Stomach smooth muscle (tissue), 2 donors: Measurements from ENCODE around the gene AKAP6.

Experiments
- H3K27ac ChIP-seq: one replicate; pipeline ENCODE4 v1.7.0; 2013; ENCODE audit warnings: mild to moderate bottlenecking, low read length, inconsistent platforms
- H3K27me3 ChIP-seq, 2 donors: one replicate each; pipeline ENCODE4 v1.7.0; 2013; ENCODE audit warnings: low read length in 2 of 2; ENCODE audit not compliant: insufficient read depth in 2 of 2, control insufficient read depth in 1 of 2
- H3K36me3 ChIP-seq, 2 donors: one replicate each; pipeline ENCODE4 v1.7.0; 2013; ENCODE audit warnings: low read length in 2 of 2; ENCODE audit not compliant: control insufficient read depth in 2 of 2, insufficient read depth in 2 of 2
- H3K4me1 ChIP-seq: one replicate; pipeline ENCODE4 v1.7.0; 2013; ENCODE audit warnings: low read length; ENCODE audit not compliant: control insufficient read depth, insufficient read depth
- H3K4me3 ChIP-seq, 2 donors: one replicate each; pipeline ENCODE4 v1.7.0; 2013; ENCODE audit warnings: low read length in 2 of 2
- H3K9ac ChIP-seq, 2 donors: one replicate each; pipeline ENCODE4 v1.7.0; 2013; ENCODE audit warnings: low read length in 2 of 2, mild to moderate bottlenecking in 1 of 2
- H3K9me3 ChIP-seq, 2 donors: one replicate each; pipeline ENCODE4 v1.7.0; 2013; ENCODE audit warnings: low read length in 2 of 2; ENCODE audit not compliant: control insufficient read depth in 2 of 2
- donor health status: healthy.
- donor health status: Pancreatic carcinoma.

AKAP6 gene

DNA sequence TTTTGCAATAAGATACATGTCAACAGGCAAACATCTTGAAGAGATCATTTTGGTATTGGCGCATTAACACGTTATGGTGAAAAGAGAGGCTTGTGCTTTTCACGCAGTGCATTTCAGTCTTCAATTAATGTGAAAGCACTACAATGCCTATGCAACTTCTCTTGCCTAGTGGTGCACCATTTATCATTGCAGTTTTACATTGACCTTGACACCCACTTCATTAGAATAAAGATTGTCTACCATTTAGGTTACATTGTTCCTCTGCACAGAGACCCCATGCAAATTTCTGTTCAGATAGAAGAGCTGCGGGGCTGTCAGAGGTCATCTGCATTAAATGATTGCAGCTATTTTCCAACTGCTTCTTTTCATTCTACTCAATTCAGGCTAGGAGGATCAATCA, 397.4 kb downstream of the AKAP6 start:
- no peaks in the 10 kb centered on the region for H3K9me3 ChIP-seq
- H3K9ac ChIP-seq: no peak overlapping the region
- H3K4me3 ChIP-seq: no peak overlapping the region
- no peak overlapping the region for H3K27ac ChIP-seq
- no peaks in the 10 kb centered on the region for H3K27me3 ChIP-seq
- H3K36me3 ChIP-seq: no peaks in the 10 kb centered on the region
- H3K4me1 ChIP-seq: no peaks in the 10 kb centered on the region

GRCh38 chr14:32727832-32728231, 398.7 kb downstream of the AKAP6 start:
- Histone ChIP-seq H3K4me3 (no peak overlapping the region), H3K4me1 (no peaks in the 10 kb centered on the region), H3K9me3 (no peaks in the 10 kb centered on the region), H3K27me3 (no peaks in the 10 kb centered on the region), H3K9ac (no peak overlapping the region), H3K36me3 (peaks cover 0 to under 1% of the 10 kb centered on the region in 2 donors), H3K27ac (no peak overlapping the region)

DNA sequence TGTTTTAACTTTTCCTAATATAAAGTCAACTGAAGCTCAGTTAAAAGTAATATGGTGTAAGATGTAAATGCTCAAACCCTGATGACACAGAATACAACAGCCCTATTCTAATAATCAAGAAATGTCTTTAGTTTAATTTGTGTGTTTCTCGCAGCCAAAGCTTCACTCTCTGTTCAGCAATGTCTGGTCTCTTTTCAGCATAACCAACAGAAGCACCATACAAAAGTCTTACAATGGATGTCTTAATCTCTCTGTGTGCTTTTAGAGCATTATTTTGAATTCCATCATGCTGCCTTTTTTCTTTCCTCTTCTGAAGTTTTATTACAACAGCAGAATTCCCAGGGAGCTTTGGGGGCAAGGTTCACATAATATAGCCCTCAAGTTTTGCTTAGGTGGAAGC, 399.4 kb downstream of the AKAP6 start:
- H3K4me1 ChIP-seq: no peaks in the 10 kb centered on the region
- no peaks in the 10 kb centered on the region for H3K9me3 ChIP-seq

GRCh38 chr14:32728976-32729375, 399.9 kb downstream of the AKAP6 start:
- peaks cover 0 to 2% of the 10 kb centered on the region in 2 donors for H3K36me3 ChIP-seq
- no peak overlapping the region for H3K9ac ChIP-seq
- no peak overlapping the region for H3K4me3 ChIP-seq
- H3K27ac ChIP-seq: no peak overlapping the region
- H3K27me3 ChIP-seq: no peaks in the 10 kb centered on the region
- H3K4me1 ChIP-seq: no peaks in the 10 kb centered on the region
- H3K9me3 ChIP-seq: no peaks in the 10 kb centered on the region

More for the DNA sequence above, 399.4 kb downstream of the AKAP6 start:
- Histone ChIP-seq H3K36me3 (peaks cover 0 to 2% of the 10 kb centered on the region in 2 donors), H3K27me3 (no peaks in the 10 kb centered on the region), H3K9ac (no peak overlapping the region), H3K4me3 (no peak overlapping the region), H3K27ac (no peak overlapping the region)

GRCh38 chr14:32731249-32731648, 402.2 kb downstream of the AKAP6 start:
- Histone ChIP-seq H3K36me3 (peaks cover under 1 to 2% of the 10 kb centered on the region in 2 donors), H3K4me3 (no peak overlapping the region), H3K27me3 (no peaks in the 10 kb centered on the region), H3K9me3 (no peaks in the 10 kb centered on the region), H3K27ac (no peak overlapping the region), H3K9ac (no peak overlapping the region), H3K4me1 (no peaks in the 10 kb centered on the region)

DNA sequence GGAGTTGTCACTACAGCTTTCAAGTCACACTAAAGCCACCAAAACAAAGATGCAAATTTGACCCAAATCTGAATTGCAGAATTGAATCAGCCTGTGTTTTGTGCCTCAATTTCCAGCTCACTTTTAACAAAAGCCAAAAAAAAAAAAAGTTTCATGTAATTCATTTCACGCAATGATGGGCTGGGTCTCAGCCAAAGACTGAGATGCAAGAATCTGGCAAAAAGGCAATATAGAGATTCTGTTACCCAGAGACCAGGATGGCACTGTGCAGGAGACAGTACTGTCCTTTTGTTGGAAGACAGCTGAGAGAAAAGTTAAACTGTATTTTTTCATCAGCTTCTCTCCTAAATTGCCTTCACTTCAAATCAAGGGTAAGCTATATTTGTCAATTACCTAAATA, 403.9 kb downstream of the AKAP6 start:
- H3K36me3 ChIP-seq: peaks cover 6 to 8% of the 10 kb centered on the region in 2 donors
- no peak overlapping the region for H3K9ac ChIP-seq
- H3K27ac ChIP-seq: no peak overlapping the region
- H3K27me3 ChIP-seq: no peaks in the 10 kb centered on the region
- H3K9me3 ChIP-seq: no peaks in the 10 kb centered on the region
- H3K4me3 ChIP-seq: no peak overlapping the region
- H3K4me1 ChIP-seq: no peaks in the 10 kb centered on the region

DNA sequence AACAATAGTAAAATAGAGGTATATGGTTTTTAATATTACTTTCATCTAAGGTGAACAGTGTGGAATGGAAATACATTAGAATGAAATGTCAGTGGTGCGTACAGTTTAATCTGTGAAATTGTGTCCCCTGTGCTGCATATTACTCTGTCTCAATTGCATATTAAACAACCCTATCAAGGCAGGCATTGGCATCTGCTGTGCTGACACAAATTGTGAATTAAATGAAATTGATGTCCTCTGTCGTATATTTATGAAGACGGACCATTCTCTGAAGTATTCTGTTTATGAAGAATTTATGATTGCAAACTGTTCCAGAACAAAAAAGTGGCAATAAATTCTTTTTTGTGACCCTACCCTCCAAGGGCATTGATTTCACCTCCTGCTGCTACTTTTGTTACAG, 405.2 kb downstream of the AKAP6 start:
- H3K4me1 ChIP-seq: no peaks in the 10 kb centered on the region
- H3K27ac ChIP-seq: no peak overlapping the region
- H3K4me3 ChIP-seq: no peak overlapping the region
- peaks cover 6 to 9% of the 10 kb centered on the region in 2 donors for H3K36me3 ChIP-seq
- H3K9ac ChIP-seq: no peak overlapping the region
- H3K27me3 ChIP-seq: no peaks in the 10 kb centered on the region
- H3K9me3 ChIP-seq: no peaks in the 10 kb centered on the region

DNA sequence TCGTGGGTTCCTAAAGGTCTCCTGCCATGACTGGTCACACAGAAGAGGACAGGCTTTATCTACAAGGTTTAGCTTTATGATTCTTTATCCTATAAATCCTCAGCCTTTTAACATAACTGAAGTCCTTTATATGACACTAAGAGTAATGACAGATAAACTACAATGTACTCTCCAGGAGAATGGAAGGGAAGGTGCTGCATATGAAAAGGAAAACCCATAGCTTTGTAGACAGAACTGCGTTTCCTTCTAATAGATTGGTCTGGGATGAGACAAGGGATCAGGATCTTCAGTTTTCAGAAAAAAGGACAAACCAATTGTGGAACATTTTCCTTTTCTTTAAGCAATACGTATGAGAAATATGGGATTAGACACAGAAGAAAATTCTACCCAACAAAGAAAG, 408.5 kb downstream of the AKAP6 start:
- Histone ChIP-seq H3K36me3 (peaks cover 6 to 9% of the 10 kb centered on the region in 2 donors), H3K4me1 (no peaks in the 10 kb centered on the region), H3K27ac (no peak overlapping the region), H3K27me3 (no peaks in the 10 kb centered on the region), H3K9me3 (no peaks in the 10 kb centered on the region), H3K4me3 (no peak overlapping the region), H3K9ac (no peak overlapping the region)

DNA sequence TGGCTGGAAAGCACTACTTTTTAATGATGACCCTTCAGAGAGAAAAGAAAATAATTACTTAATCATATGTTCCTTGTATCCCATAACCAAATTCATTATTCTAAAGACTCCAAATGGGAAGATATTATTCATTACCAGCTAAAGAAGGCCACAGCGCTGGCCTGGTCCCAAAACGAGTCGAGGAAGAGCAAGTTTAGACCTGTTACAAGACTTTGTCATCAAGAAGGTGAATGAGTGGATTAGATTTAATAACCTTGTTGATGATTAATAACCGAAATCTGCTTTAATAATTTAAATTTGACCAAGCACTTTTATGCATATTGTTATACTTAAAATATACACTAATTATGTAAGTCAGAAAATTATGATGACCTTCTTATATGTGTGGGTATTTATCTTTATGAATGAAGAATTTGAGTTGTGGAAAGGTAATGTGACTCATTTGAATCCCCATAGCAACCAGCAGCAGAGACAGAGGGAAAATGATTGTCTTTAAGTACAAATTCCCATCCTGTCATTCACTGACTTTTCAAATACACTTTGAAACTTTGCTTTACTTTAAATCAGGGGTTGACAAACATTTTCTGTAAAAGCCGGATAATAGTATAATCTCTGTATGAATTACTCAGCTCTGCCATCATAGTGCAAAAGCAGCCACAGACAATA, 409.2 kb downstream of the AKAP6 start:
- Histone ChIP-seq H3K4me1 (no peaks in the 10 kb centered on the region), H3K27me3 (no peaks in the 10 kb centered on the region), H3K27ac (no peak overlapping the region), H3K9ac (no peak overlapping the region), H3K9me3 (no peaks in the 10 kb centered on the region), H3K4me3 (no peak overlapping the region), H3K36me3 (peaks cover 6 to 7% of the 10 kb centered on the region in 2 donors)

DNA sequence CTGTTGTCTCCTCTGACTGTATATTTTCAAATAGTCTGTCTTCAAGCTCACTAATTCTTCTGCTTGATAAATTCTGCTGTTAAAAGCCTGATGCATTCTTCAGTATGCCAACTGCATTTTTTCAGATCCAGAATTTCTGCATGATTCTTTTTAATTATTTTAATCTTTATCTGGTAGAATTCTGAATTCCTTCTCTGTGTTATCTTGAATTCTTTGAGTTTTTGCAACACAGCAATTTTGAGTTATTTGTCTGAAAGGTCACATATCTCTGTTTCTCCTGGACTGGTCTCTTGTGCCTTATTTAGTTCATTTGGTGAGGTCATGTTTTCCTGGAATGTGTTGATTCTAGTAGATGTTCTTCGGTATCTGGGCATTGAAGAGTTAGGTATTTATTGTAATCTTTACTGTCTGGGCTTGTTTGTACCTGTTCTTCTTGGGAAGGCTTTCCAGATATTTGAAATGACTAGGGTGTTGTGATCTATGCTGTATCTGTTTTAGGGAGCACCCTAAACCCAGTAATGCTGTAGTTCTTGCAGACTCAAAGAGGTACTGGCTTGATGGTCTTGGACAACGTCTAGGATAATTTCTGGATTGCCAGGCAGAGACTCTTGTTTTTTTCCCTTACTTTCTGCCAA, 415.8 kb downstream of the AKAP6 start:
- Histone ChIP-seq H3K9ac (no peak overlapping the region), H3K4me3 (no peak overlapping the region), H3K4me1 (no peaks in the 10 kb centered on the region), H3K36me3 (no peaks in the 10 kb centered on the region), H3K9me3 (no peaks in the 10 kb centered on the region), H3K27me3 (no peaks in the 10 kb centered on the region), H3K27ac (no peak overlapping the region)

DNA sequence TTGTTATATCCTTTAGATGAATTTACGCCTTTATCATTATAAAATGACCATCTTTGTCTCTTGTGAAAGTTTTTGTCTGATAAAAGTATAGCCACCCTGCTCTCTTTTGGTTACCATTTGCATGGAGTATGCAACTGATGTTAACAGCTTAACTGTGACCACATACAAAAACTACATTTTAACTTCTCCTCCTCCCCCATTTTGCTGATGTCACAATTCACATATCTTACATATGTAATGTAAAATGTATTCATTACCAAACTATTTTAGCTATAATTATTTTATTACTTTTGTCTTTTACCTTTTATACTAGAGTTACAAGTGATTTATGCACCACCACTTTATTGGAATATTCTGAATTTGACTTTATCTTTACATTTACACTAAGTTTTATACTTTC, 425.1 kb downstream of the AKAP6 start:
- Histone ChIP-seq H3K4me3 (no peak overlapping the region), H3K27ac (no peak overlapping the region), H3K4me1 (no peaks in the 10 kb centered on the region), H3K9me3 (no peaks in the 10 kb centered on the region), H3K9ac (no peak overlapping the region), H3K27me3 (no peaks in the 10 kb centered on the region), H3K36me3 (peaks cover 0 to 3% of the 10 kb centered on the region in 2 donors)
